Measurements from ENCODE around the gene CHMP2B.
"Not testable (repeated sequence)": the region's sequence is repeated elsewhere in the genome, so short reads cannot be mapped to it uniquely, and the experiment has no call there.

CHMP2B gene

DNA sequence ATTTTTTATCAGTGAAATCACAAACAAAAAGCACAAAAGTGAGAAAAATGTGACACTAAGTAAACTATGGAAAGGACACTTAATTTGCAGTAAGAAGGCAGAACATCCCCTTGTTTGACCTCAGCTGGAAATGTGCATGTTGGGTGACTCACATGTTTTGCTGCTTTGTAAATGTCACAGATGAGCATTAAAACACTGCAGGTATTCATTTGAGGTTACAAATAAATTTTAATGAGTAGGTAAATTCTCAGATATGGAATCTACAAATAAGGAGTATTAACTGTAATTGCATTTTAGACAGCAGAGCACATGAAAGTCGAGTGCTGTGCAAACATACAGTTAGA is 20.3 kb downstream of the CHMP2B start:
- TF ChIP-seq, protein P1, sequence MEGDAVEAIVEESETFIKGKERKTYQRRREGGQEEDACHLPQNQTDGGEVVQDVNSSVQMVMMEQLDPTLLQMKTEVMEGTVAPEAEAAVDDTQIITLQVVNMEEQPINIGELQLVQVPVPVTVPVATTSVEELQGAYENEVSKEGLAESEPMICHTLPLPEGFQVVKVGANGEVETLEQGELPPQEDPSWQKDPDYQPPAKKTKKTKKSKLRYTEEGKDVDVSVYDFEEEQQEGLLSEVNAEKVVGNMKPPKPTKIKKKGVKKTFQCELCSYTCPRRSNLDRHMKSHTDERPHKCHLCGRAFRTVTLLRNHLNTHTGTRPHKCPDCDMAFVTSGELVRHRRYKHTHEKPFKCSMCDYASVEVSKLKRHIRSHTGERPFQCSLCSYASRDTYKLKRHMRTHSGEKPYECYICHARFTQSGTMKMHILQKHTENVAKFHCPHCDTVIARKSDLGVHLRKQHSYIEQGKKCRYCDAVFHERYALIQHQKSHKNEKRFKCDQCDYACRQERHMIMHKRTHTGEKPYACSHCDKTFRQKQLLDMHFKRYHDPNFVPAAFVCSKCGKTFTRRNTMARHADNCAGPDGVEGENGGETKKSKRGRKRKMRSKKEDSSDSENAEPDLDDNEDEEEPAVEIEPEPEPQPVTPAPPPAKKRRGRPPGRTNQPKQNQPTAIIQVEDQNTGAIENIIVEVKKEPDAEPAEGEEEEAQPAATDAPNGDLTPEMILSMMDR (IDR thresholded peaks at IDR 0.05; ENCODE audit: low read depth, low read length, missing control alignments), result no peak
- DNase-seq (ENCODE audit: extremely low read depth, low read depth), result no peak
- no peak overlapping the region for H3K4me3 ChIP-seq (replicated peaks; ENCODE audit: low read depth, low read length)

DNA sequence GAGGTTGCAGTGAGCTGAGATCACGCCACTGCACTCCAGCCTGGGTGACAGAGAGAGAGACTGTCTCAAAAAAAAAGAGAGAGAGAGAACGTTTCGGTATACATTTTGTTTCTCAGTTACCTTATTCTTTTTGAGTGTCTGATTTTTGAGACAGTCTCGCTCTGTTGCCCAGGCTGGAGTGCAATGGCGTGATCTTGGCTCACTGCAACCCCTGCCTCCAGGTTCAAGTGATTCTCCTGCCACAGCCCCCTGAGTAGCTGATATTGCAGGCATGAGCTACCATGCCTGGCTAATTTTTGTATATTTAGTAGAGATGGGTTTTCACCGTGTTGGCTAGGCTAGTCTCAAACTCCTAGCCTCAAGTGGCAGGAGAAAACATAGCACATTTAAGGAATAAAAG is 21.1 kb downstream of the CHMP2B start:
- H3K4me3 ChIP-seq (replicated peaks; ENCODE audit: low read depth, low read length), result not testable (repeated sequence)

DNA sequence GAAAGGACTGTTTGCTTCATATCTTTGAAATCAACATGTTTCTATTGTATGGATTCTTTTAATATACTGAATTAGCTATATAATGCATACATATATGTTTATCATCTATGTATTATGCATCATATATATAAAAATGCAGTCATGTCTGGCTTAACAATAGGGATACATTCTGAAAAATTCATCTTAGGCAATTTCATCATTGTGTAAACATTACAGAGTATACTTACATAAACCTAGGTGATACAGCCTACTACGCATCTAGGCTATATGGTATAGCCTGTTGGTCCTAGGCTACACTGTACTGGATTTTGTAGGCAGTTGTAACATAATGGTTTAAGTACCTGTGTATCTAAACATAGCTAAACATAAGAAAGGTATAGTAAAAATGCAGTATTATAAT is 21.7 kb downstream of the CHMP2B start:
- DNase-seq (ENCODE audit: extremely low read depth, low read depth), result no peak
- H3K4me3 ChIP-seq (replicated peaks; ENCODE audit: low read depth, low read length), result no peak overlapping the region
- TF ChIP-seq, protein P1 (IDR thresholded peaks at IDR 0.05; ENCODE audit: low read depth, low read length, missing control alignments), result no peak

More for the DNA sequence above, 21.1 kb downstream of the CHMP2B start:
- DNase-seq (ENCODE audit: extremely low read depth, low read depth), result not testable (repeated sequence)

DNA sequence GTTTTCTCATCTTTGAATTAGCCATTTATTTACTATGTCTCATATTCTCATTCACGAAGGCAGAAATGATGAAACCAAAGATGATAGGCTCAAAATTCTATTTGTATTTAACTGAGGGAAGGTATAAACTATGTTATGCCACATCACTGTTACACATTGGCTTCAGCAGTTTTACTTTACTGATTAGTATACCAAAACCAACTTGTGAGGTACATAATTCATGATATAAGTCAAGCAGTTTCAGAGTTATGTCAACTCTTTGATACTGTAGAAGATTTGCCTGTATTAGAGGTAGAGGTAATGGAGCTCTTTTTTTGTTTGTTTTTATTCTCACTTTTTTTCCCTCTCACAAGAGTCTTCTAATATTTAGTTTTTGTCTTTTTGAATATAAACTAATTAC is 22.9 kb downstream of the CHMP2B start:
- no peak for DNase-seq (ENCODE audit: extremely low read depth, low read depth)
- TF ChIP-seq, protein P1 (IDR thresholded peaks at IDR 0.05; ENCODE audit: low read depth, low read length, missing control alignments), result no peak
- no peak overlapping the region for H3K4me3 ChIP-seq (replicated peaks; ENCODE audit: low read depth, low read length)

DNA sequence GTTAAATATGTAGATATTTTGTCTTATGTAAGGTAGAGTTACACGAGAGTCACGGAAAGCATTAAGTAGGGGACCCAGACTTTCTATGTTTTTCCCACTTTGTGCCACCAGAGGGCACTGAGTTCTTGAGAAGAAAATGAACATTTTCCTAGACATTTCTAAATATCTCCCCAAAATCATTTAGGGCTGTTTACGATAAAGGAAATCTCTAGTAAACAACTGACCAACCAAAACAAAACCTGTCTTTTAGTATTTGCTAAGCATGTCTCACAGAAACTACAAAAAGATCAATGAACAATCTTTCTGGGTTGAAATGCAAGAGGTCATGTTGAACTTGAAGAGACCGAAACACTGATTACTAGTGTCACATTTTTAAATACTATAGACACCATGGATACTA is 33.2 kb downstream of the CHMP2B start:
- H3K4me3 ChIP-seq (replicated peaks; ENCODE audit: low read depth, low read length), result no peak overlapping the region
- DNase-seq (ENCODE audit: extremely low read depth, low read depth), result peak; percentile 38
- TF ChIP-seq, protein P1 (IDR thresholded peaks at IDR 0.05; ENCODE audit: low read depth, low read length, missing control alignments), result peak; percentile 62

DNA sequence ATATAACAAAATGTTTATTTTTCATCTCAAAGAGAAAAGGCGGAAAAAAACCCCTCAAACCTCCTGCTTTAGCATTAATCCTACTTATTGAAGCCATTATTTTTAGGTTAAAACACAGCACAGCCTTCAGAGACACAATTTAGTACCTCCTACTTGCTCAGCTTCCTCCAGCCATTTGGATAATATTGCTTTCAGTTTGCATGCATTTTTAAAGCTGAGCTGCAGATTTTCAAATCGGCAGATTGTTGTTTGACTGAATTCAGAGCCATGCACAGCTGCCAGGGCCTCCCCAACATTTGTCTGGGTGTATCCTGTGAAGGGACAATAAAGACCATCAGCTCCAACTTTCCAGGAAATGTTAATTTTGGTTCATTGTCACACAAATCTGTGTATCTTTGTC is 34.8 kb downstream of the CHMP2B start:
- TF ChIP-seq, protein P1 (IDR thresholded peaks at IDR 0.05; ENCODE audit: low read depth, low read length, missing control alignments), result no peak
- H3K4me3 ChIP-seq (replicated peaks; ENCODE audit: low read depth, low read length), result no peak overlapping the region
- DNase-seq (ENCODE audit: extremely low read depth, low read depth), result no peak

DNA sequence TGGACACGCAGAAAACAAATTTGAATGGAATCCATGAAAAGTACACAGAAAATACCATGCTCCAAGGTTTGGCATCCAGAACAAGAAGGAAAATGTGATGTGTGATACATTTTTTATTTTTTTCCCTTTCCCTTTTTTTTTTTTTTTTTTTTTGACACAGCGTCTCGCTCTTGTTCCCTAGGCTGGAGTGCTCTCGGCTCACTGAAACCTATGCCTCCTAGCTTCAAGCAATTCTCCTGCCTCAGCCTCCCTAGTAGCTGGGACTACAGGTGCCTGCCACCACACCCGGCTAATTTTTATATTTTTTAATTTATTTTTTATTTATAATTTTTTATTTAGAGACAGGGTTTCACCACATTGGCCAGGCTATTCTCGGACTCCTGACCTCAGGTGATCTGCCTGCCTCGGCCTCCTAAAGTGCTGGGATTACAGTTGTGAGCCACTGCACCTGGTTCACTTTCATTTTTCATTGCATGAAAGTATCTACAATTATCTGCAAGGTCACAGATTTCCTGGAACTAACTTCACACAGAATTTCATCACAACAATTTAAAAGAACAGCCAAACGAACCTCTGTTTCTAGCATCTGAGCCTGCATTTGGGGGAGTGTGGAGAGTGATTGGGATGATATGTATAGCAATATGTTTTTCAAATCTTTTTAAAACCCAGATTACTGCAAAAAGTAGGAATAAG is 41.0 kb downstream of the CHMP2B start:
- no peak for DNase-seq (ENCODE audit: extremely low read depth, low read depth)
- TF ChIP-seq, protein P1 (IDR thresholded peaks at IDR 0.05; ENCODE audit: low read depth, low read length, missing control alignments), result no peak
- no peak overlapping the region for H3K4me3 ChIP-seq (replicated peaks; ENCODE audit: low read depth, low read length)
